Epithelial cell of proximal tubule (primary cell): ENCODE results near the gene NFIA. TPM values are rescaled to one million over a fixed set of nuclear protein-coding genes. Genes with fewer than 3 reads are reported as not detected.

Source experiments
- DNase-seq: peaks from one replicate; pipeline ENCODE4 v3.0.0-alpha.2; 2011; ENCODE audit warnings: low read depth
- H3K4me3 ChIP-seq: 2 replicates; pipeline ENCODE4 v1.5.1; 2011; ENCODE audit warnings: low read depth, mild to moderate bottlenecking, low read length
- total RNA-seq: library from RNA; depleted of rRNA; stranded (reverse); fragments of >200 nt; gene quantifications from 2 replicates; pipeline ENCODE4 v1.2.3, GENCODE V29; 2015
- TF ChIP-seq, protein P1 (sequence below): conservative IDR thresholded peaks from 2 replicates; pipeline ENCODE4 v1.5.1; 2012; ENCODE audit warnings: low read depth, mild to moderate bottlenecking, low read length

NFIA gene
- total RNA-seq, 1 donor from 2014 or later: 1.6 TPM

DNA sequence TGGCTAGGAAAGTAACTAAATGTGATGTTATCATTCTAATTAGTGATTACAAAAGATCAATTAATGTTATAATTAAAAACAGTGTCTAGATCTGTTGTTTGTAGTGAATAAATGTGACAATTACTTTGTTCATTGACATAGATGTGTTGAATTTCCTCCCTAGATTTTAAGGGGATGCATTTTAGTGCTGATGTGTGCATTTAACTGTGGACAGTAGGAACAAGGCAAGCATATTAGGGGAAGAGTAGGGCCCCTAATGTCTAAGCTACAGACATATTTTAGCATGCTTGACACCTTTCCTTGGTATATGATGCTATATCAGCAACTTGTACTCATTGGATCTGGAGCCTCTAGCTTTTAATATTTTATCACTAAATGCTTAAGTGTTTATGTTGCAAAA is 48.9 kb downstream of the NFIA start:
- no peak overlapping the region for H3K4me3 ChIP-seq
- TF ChIP-seq, protein P1, sequence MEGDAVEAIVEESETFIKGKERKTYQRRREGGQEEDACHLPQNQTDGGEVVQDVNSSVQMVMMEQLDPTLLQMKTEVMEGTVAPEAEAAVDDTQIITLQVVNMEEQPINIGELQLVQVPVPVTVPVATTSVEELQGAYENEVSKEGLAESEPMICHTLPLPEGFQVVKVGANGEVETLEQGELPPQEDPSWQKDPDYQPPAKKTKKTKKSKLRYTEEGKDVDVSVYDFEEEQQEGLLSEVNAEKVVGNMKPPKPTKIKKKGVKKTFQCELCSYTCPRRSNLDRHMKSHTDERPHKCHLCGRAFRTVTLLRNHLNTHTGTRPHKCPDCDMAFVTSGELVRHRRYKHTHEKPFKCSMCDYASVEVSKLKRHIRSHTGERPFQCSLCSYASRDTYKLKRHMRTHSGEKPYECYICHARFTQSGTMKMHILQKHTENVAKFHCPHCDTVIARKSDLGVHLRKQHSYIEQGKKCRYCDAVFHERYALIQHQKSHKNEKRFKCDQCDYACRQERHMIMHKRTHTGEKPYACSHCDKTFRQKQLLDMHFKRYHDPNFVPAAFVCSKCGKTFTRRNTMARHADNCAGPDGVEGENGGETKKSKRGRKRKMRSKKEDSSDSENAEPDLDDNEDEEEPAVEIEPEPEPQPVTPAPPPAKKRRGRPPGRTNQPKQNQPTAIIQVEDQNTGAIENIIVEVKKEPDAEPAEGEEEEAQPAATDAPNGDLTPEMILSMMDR: no peak
- DNase-seq: no peak

DNA sequence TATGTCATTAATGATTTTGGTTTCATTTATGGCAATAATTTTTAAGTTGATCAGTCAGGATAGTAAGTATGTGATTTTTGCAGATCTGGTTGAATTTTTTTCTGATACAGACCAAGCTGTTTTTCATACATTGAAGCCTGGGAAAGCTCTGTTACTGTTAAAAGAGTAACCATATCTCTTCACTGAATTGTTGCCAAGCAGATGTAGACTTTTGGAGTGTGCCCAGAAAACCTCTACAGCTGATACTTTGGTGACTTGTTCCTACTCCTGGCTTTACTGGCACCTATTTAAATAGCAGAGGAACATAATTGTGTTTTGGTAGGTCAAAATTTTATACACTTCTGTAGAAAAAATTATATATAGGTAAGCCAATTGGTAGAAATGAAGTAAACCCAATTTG is 49.4 kb downstream of the NFIA start:
- no peak overlapping the region for H3K4me3 ChIP-seq
- no peak for DNase-seq
- TF ChIP-seq, protein P1: no peak

DNA sequence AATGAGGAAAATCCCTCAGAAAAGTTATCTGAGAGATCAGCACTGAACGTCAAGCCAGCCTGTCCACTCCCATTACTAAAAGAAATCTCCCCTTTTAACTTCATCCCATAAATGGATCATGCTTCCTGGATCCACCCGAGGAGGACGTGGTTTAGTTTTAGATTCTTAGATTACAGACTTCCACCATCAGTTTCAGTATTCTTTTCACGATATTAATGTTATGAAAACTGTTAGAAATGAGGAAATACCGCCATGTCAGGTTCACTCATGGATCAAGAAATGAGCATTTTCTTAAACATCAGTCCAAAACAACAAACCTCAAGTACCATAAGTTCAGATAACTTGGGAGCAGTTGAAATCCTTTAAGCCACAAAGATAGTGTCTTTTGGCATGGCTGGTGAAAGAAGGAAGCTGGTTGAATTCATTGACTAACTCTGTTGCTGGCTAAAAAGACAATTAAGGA is 49.8 kb downstream of the NFIA start:
- TF ChIP-seq, protein P1: no peak
- no peak for DNase-seq
- H3K4me3 ChIP-seq: no peak overlapping the region

DNA sequence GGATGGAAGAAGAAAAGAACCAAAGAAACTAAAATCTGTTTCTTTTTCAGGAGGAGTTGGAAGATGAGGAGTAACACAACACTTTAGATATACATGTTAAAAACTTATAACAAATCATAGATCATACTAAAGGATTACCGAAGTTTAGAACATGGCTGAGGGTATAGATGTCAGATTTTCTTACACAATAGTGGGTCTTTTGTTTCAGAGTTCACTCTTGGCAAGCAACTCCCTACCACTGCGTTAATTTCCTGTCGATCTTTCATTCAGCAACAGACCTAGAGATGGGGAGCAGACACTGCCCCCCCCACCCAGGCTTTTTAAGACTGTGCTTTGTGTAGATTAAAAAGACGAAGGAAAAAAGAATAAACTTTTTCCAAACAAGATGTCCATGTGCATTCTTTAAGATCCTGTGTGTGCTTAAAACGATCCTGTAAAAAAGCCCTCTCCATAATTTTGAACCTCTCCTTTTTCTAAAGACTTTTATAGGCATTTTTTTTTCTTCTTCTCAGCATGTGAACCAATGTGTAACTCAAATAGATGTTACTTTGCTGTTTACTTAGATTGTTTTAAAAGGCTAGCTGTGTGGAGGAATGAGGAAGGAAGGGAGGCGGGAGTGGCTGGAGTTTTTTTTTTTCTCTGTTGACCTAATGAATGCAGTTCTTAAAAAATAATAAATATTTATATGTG is 50.4 kb downstream of the NFIA start:
- H3K4me3 ChIP-seq: no peak overlapping the region
- DNase-seq: no peak
- TF ChIP-seq, protein P1: no peak

DNA sequence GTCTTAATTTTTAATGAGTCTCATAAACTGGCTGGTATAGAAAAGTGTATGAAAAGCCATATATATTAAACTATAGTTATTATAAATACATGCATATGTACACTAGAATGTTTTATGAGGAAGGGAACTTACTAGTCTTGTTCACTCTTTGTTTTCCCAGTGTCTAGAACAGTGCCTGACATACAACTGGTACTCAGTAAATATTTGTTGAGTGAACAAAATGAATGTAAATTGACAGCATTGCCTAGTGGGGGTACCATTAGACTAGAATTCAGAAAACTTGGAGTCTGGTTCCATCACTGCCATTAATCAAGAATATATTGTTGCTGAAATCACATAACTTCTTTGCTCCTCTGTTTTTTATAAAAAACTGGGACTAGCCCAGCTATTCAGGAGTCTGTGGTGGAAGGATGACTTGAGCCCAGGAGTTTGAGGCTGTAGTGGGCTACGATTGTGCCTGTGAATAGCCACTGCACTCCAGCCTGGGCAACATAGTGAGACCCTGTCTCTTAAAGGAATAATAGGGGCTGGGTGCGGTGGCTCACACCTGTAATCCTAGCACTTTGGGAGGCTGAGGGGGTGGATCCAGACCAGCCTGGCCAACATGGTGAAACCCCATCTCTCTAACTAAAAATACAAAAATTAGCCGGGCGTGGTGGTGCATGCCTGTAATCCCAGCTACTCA is 51.1 kb downstream of the NFIA start:
- no peak for DNase-seq

DNA sequence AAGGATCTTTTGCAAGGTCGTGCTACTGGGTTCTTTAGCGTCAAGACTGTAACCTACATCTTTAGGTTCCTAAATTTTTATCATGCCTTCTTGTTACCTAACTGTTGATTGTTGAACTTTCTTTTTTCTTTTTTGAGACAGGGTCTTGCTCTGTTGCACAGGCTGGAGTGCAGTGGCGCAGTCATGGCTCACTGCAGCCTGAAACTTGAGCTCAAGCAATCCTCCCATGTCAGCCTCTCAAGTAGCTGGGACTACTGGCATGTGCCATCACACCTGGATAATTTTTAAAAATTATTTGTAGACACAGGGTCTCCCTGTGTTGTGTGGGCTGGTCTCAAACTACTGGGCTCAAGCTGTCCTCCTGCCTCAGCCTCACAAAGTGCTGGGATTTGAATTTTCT is 52.9 kb downstream of the NFIA start:
- TF ChIP-seq, protein P1: no peak
- no peak overlapping the region for H3K4me3 ChIP-seq
- DNase-seq: no peak

More for the DNA sequence above, 51.1 kb downstream of the NFIA start:
- H3K4me3 ChIP-seq: no peak overlapping the region
- TF ChIP-seq, protein P1: no peak
